Measurements from ENCODE around the gene CBX8. TPM values are rescaled to one million over a fixed set of nuclear protein-coding genes. Genes with fewer than 3 reads are reported as not detected.

Gene CBX8
- total and polyA plus RNA-seq, 2 of the 8 experiments (the other 6 are each of a cell fraction or from before 2014, with no cell fraction given), result 0.09 to 2.1 TPM

GRCh38 chr17:79779661-79780365 is 17.1 kb downstream of the CBX8 start (continued):
- TF ChIP-seq, protein P1, sequence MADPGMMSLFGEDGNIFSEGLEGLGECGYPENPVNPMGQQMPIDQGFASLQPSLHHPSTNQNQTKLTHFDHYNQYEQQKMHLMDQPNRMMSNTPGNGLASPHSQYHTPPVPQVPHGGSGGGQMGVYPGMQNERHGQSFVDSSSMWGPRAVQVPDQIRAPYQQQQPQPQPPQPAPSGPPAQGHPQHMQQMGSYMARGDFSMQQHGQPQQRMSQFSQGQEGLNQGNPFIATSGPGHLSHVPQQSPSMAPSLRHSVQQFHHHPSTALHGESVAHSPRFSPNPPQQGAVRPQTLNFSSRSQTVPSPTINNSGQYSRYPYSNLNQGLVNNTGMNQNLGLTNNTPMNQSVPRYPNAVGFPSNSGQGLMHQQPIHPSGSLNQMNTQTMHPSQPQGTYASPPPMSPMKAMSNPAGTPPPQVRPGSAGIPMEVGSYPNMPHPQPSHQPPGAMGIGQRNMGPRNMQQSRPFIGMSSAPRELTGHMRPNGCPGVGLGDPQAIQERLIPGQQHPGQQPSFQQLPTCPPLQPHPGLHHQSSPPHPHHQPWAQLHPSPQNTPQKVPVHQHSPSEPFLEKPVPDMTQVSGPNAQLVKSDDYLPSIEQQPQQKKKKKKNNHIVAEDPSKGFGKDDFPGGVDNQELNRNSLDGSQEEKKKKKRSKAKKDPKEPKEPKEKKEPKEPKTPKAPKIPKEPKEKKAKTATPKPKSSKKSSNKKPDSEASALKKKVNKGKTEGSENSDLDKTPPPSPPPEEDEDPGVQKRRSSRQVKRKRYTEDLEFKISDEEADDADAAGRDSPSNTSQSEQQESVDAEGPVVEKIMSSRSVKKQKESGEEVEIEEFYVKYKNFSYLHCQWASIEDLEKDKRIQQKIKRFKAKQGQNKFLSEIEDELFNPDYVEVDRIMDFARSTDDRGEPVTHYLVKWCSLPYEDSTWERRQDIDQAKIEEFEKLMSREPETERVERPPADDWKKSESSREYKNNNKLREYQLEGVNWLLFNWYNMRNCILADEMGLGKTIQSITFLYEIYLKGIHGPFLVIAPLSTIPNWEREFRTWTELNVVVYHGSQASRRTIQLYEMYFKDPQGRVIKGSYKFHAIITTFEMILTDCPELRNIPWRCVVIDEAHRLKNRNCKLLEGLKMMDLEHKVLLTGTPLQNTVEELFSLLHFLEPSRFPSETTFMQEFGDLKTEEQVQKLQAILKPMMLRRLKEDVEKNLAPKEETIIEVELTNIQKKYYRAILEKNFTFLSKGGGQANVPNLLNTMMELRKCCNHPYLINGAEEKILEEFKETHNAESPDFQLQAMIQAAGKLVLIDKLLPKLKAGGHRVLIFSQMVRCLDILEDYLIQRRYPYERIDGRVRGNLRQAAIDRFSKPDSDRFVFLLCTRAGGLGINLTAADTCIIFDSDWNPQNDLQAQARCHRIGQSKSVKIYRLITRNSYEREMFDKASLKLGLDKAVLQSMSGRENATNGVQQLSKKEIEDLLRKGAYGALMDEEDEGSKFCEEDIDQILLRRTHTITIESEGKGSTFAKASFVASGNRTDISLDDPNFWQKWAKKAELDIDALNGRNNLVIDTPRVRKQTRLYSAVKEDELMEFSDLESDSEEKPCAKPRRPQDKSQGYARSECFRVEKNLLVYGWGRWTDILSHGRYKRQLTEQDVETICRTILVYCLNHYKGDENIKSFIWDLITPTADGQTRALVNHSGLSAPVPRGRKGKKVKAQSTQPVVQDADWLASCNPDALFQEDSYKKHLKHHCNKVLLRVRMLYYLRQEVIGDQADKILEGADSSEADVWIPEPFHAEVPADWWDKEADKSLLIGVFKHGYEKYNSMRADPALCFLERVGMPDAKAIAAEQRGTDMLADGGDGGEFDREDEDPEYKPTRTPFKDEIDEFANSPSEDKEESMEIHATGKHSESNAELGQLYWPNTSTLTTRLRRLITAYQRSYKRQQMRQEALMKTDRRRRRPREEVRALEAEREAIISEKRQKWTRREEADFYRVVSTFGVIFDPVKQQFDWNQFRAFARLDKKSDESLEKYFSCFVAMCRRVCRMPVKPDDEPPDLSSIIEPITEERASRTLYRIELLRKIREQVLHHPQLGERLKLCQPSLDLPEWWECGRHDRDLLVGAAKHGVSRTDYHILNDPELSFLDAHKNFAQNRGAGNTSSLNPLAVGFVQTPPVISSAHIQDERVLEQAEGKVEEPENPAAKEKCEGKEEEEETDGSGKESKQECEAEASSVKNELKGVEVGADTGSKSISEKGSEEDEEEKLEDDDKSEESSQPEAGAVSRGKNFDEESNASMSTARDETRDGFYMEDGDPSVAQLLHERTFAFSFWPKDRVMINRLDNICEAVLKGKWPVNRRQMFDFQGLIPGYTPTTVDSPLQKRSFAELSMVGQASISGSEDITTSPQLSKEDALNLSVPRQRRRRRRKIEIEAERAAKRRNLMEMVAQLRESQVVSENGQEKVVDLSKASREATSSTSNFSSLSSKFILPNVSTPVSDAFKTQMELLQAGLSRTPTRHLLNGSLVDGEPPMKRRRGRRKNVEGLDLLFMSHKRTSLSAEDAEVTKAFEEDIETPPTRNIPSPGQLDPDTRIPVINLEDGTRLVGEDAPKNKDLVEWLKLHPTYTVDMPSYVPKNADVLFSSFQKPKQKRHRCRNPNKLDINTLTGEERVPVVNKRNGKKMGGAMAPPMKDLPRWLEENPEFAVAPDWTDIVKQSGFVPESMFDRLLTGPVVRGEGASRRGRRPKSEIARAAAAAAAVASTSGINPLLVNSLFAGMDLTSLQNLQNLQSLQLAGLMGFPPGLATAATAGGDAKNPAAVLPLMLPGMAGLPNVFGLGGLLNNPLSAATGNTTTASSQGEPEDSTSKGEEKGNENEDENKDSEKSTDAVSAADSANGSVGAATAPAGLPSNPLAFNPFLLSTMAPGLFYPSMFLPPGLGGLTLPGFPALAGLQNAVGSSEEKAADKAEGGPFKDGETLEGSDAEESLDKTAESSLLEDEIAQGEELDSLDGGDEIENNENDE (IDR thresholded peaks at IDR 0.05; ENCODE audit: insufficient replicate concordance, low read length), result no peak
- TF ChIP-seq E2F6 (IDR thresholded peaks at IDR 0.05) (no peak), GABPA (IDR thresholded peaks at IDR 0.05; ENCODE audit: borderline replicate concordance, insufficient read depth, low read length) (no peak), NANOG (IDR thresholded peaks at IDR 0.05; ENCODE audit: insufficient read depth, low read depth, low read length, poor library complexity, severe bottlenecking) (no peak), JUND (IDR thresholded peaks at IDR 0.05; ENCODE audit: low read length) (no peak), SIN3A (conservative IDR thresholded peaks at IDR 0.05 in 1 of 2, IDR thresholded peaks at IDR 0.05 in 1 of 2; ENCODE audit: low read depth in 1 of 2, low read length in 2 of 2) (no peak), TBP (IDR thresholded peaks at IDR 0.05; ENCODE audit: low read depth, low read length) (no peak), BACH1 (IDR thresholded peaks at IDR 0.05; ENCODE audit: low read length) (no peak), RNF2 (IDR thresholded peaks at IDR 0.05; ENCODE audit: borderline replicate concordance, low read depth, low read length, missing control alignments, poor library complexity, severe bottlenecking) (no peak)

All from H1 (cell line).